SK-N-SH treated with all-trans-retinoic acid at 6 μM for 48 hours (cell line): ENCODE measurements around the gene TMEM196.

Source experiments
- ATAC-seq: fragments of 200-7000 bp; cut with Tn5 transposase; 3 replicates; pipeline ENCODE4 v1.9.1; 2020; ENCODE audit warnings: mild to moderate bottlenecking, moderate library complexity
- BACH2 ChIP-seq: fragments of 250-450 bp; sonication (Bioruptor Pico); IDR thresholded peaks from 2 replicates; pipeline ENCODE4 v1.9.0; 2021; ENCODE audit warnings: mild to moderate bottlenecking, borderline replicate concordance
- CREB5 ChIP-seq: fragments of 250-450 bp; sonication (Bioruptor Pico); IDR thresholded peaks from 2 replicates; pipeline ENCODE4 v1.5.1; 2020; ENCODE audit warnings: low read depth, mild to moderate bottlenecking, moderate library complexity
- ESRRG ChIP-seq: fragments of 250-450 bp; sonication (Bioruptor Pico); IDR thresholded peaks from 2 replicates; pipeline ENCODE4 v1.6.1; 2021; ENCODE audit warnings: mild to moderate bottlenecking
- GLIS3 ChIP-seq: fragments of 250-450 bp; sonication (Bioruptor Pico); IDR thresholded peaks from 2 replicates; pipeline ENCODE4 v1.5.0; 2020; ENCODE audit warnings: mild to moderate bottlenecking, moderate library complexity
- OSR1 ChIP-seq: fragments of 250-450 bp; sonication (Bioruptor Pico); IDR thresholded peaks from 2 replicates; pipeline ENCODE4 v1.8.0; 2022; ENCODE audit warnings: moderate library complexity, mild to moderate bottlenecking, inconsistent platforms
- PATZ1 ChIP-seq: fragments of 250-450 bp; sonication (Bioruptor Pico); IDR thresholded peaks from 2 replicates; pipeline ENCODE4 v1.8.0; 2020; ENCODE audit warnings: mild to moderate bottlenecking, moderate library complexity, borderline replicate concordance
- POU6F1 ChIP-seq: fragments of 250-450 bp; sonication (Bioruptor Pico); IDR thresholded peaks from 2 replicates; pipeline ENCODE4 v1.8.0; 2021; ENCODE audit warnings: low read depth, mild to moderate bottlenecking, moderate library complexity, borderline replicate concordance
- PPARA ChIP-seq: fragments of 250-450 bp; sonication (Bioruptor Pico); IDR thresholded peaks from 2 replicates; pipeline ENCODE4 v1.5.0; 2020; ENCODE audit warnings: mild to moderate bottlenecking, borderline replicate concordance
- RARB ChIP-seq: fragments of 250-450 bp; sonication (Bioruptor Pico); IDR thresholded peaks from 2 replicates; pipeline ENCODE4 v1.8.0; 2021; ENCODE audit warnings: mild to moderate bottlenecking, moderate library complexity
- SNAI2 ChIP-seq: fragments of 250-450 bp; sonication (Bioruptor Pico); IDR thresholded peaks from 2 replicates; pipeline ENCODE4 v1.5.0; 2020; ENCODE audit warnings: mild to moderate bottlenecking, moderate library complexity
- TCF4 ChIP-seq: fragments of 250-450 bp; sonication (Bioruptor Pico); IDR thresholded peaks from 2 replicates; pipeline ENCODE4 v1.8.0; 2021; ENCODE audit warnings: mild to moderate bottlenecking, moderate library complexity, borderline replicate concordance
- TOX ChIP-seq: fragments of 250-450 bp; sonication (Bioruptor Pico); IDR thresholded peaks from 2 replicates; pipeline ENCODE4 v1.8.0; 2021; ENCODE audit warnings: mild to moderate bottlenecking, moderate library complexity, borderline replicate concordance
- TSHZ2 ChIP-seq: fragments of 250-450 bp; sonication (Bioruptor Pico); IDR thresholded peaks from 2 replicates; pipeline ENCODE4 v1.5.0; 2020; ENCODE audit warnings: mild to moderate bottlenecking, moderate library complexity
- ZC3H10 ChIP-seq: fragments of 250-450 bp; sonication (Bioruptor Pico); IDR thresholded peaks from 2 replicates; pipeline ENCODE4 v1.5.1; 2021; ENCODE audit warnings: mild to moderate bottlenecking, moderate library complexity
- ZFP30 ChIP-seq: fragments of 450-650 bp; formaldehyde crosslinking; IDR thresholded peaks from 2 replicates; pipeline ENCODE4 v1.5.0; 2022; ENCODE audit warnings: mild to moderate bottlenecking, moderate library complexity
- ZNF565 ChIP-seq: fragments of 450-650 bp; formaldehyde crosslinking; conservative IDR thresholded peaks from 2 replicates; pipeline ENCODE4 v1.5.0; 2020; ENCODE audit warnings: low read depth, mild to moderate bottlenecking, moderate library complexity
- ZNF70 ChIP-seq: fragments of 450-650 bp; formaldehyde crosslinking; IDR thresholded peaks from 2 replicates; pipeline ENCODE4 v1.5.0; 2020; ENCODE audit warnings: mild to moderate bottlenecking, moderate library complexity

The TMEM196 gene

GRCh38 chr7:19670806-19671205 is 102.6 kb downstream of the TMEM196 start:
- no peak for ATAC-seq
- no peak for TF ChIP-seq POU6F1 (CRISPR knock-in tag)
- no peak for TF ChIP-seq OSR1 (CRISPR knock-in tag)
- TF ChIP-seq PATZ1 (CRISPR knock-in tag), result no peak
- no peak for TF ChIP-seq TSHZ2 (CRISPR knock-in tag)
- no peak for TF ChIP-seq ZC3H10
- TF ChIP-seq PPARA (CRISPR knock-in tag), result no peak
- TF ChIP-seq ZNF70 (CRISPR knock-in tag), result no peak
- no peak for TF ChIP-seq BACH2
- no peak for TF ChIP-seq ZNF565 (CRISPR knock-in tag)
- TF ChIP-seq GLIS3 (CRISPR knock-in tag), result no peak
- no peak for TF ChIP-seq ZFP30
- no peak for TF ChIP-seq SNAI2 (CRISPR knock-in tag)
- no peak for TF ChIP-seq ESRRG (CRISPR knock-in tag)
- TF ChIP-seq TCF4 (CRISPR knock-in tag), result no peak
- TF ChIP-seq RARB, result no peak
- TF ChIP-seq CREB5 (CRISPR knock-in tag), result no peak
- TF ChIP-seq TOX (CRISPR knock-in tag), result no peak
- TF ChIP-seq, all 23 proteins: peak for 0
